DMS53 treated with DMSO at 0.1 percent for 48 hours (cell line): ENCODE measurements around the gene UBN1.

Source experiments
- DNase-seq: peaks from one replicate; lab custom pipeline; 2025; ENCODE audit not compliant: unreplicated experiment; lab: John Stamatoyannopoulos, UW

Gene UBN1

GRCh38 chr16:4904108-4904941 lies 57.0 kb downstream of the UBN1 start:
- DNase-seq: no peak

- DNase-seq: no peak
Measured at GRCh38 chr16:4904942-4905615, 57.8 kb downstream of the UBN1 start.

GRCh38 chr16:4908854-4909401 lies 61.6 kb downstream of the UBN1 start:
- no peak for DNase-seq

DNA sequence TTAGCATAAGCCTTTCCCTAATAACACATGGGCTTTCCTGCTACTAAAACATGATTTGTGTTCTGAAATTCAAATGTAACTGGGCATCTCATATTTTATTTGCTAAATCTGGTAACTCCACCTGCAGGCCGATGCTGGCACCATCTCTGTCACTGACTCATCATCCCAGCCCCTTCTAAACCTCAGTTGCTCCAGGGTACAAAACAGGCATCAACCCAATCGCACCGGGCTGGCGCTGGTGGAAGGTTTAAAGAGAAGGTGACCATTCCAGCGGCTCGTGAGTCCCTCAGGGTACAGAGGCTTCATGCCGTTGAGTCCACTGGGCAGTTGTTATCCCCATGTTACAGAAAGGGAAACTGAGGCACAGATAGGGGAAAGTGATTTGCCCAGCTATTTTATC lies 62.5 kb downstream of the UBN1 start:
- no peak for DNase-seq

DNA sequence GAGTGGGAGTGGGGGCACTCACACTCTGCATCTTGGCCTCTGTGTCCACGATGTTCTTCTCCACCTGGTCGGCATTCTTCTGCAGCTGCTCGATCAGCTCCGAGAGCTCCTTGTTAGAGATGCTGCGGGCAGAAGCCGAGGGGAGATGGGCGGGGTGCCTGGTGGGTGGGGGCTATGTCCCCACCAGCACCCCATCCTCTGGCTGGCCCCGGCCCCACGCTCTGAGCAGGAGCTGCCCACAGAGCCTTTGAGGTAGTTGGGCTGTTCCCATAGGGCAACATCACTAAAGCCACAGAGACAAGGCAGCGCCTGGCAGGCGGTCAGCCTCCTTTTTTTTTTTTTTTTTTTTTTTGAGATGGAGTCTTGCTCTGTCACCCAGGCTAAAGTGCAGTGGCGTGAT lies 63.5 kb downstream of the UBN1 start:
- DNase-seq: no peak

GRCh38 chr16:4911970-4912386 lies 64.7 kb downstream of the UBN1 start:
- DNase-seq: no peak

DNA sequence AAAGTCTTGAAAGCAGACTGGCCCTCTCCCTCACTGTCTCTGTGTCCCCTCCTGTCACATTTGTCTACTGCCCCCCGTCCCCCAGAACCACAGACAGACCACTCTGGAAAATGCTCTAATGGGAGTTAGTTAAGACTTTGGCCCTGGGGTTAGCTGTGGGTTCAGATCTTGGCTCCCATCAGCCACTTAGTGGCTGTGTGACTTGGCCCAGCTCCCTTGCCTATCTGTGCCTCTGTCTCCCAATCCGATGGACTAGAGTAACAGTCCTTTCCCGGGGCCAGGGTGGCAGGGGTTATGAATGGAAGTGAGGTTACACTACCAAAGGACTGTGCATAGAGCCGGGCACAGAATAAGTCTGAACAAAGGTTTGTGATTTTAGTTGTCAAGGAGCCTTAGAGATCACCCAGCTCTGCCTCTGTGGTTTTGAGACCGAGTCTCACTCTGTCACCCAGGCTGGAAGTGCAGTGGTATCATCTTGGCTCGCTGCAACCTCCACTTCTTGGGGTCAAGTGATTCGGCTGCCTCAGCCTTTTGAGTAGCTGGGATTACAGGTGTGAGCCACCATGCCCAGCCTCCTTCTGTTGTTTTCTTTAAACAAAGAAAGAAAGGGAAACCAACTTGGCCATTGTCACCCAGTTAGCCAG lies 66.0 kb downstream of the UBN1 start:
- no peak for DNase-seq

DNA sequence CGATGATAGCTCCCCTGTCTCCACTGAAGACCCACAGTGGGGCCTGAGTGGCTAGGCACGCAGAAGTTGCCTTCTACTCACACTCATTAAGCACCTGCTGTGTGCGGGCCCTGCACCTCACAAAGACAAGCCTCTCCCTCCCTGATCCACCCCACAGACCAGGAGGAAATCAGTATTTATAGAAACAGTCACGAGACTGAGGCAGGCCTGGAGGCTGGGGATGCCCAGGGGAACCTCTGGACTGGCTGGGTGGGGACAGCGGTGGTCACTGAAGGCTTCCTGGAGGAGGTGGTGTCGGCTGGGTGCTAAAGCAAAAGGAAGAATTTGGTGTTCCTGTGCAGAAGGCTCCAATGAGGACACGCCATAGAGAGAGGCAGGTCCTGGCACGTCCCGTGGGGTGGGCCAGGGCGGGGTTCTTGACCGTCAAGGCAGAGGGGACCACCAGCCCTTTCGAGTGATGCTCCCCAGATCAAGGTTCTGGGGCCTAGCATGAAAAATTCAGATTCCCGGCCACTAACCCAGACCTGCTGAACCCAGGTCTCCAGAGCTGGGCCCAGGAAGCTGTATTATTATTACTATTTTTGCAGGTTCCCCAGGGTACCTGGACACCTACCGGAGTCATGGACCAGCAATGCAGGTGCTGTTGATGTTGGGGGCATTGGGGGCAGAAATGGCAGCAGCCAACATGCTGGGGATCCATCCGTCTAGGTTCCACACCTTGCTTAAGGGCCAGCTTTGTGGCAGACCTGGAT lies 66.7 kb downstream of the UBN1 start:
- DNase-seq: no peak

DNA sequence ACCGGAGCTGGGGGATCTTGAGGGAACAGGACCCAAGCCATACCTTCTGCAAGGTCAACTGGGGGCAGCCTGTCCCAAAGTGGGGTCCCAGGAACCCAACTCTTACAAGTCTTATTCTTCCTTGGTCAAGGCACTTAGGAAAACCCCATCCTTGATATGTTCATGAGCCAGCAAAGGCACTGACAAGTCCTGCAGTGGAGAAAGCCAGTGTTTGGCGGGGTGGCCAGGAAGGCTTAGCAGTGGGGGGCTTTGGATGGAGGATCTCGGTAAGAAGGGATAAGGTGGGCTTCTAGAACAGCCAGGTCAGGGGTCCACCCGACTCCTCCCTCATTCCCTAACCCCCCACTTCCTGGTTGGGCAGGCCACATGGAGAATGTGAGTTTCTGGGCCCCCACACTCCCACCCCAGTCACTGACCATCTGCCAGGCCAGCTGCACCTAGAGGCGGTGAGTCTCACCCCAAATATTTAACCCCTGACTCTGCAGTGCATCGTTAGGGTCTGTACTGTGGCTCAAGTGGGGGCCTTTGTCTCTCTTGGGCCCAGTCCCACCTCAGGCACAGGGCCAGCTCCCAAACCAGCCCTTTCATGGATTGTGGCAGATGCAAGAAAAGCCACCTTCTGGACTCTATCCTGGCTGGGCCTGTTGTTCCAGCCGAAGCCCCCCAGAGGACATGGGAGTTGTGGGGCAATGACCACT lies 67.4 kb downstream of the UBN1 start:
- no peak for DNase-seq

DNA sequence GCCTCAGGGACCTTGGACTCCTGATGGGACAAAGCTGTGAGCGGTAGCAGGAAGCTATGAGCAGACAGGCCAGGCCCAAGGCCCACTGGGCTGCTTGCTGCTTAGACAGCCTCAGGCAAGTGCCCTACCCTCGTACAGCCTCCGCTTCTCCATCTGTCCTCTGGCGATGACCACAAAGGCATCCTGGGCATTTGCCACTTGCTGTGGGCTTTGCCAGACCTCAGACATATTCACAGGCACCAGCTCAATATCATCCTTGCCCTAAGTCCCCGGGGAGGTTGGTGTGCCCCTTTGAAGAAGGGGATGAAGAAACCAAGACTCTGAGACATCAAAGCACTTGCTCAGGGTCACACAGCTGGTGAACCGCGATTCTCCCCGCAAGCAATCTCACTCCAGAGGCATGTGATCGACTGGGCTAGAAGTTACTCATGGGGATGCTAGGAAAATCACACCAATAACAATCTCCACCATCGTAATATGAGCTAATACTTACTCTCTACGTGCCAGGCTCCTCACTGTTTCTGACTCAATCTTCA lies 68.0 kb downstream of the UBN1 start:
- DNase-seq: no peak

DNA sequence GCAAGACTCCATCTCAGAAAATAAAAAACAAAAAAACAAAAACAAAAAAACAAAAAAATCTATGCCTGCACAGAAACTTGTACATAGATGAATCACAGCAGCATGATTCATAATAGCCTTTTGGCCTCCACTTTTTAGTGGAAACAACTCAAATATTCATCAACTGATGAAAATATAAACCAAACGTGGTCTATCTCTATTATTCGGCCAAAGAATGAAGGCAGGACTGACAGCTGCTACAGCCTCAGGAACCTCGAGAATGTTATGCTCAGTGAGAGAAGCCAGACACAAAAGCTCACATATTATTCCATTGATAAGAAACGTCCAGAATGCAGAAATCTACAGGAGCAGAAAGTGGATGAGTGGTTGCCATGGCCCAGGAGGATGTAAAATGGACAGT lies 69.8 kb downstream of the UBN1 start:
- DNase-seq: no peak

GRCh38 chr16:4918781-4919251 lies 71.5 kb downstream of the UBN1 start:
- no peak for DNase-seq

DNA sequence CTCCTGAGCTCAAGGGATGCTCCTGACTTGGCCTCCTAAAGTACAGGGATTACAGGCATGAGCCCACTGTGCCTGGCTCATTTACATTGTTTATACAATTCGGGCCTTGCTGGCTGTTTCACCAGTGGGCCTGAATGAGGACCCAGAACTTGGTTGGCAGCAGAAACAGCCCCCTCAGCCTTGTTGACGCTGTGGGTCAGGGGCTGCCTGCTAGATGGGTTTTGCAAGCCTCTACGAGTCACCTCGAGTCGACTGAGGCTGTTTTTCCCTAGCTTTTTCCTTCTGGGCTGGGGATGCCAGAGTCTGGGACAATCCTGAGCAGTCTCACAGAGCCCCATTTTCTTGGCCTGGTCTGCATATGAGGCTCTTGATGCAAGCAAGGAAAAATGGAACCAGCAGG lies 73.5 kb downstream of the UBN1 start:
- no peak for DNase-seq

DNA sequence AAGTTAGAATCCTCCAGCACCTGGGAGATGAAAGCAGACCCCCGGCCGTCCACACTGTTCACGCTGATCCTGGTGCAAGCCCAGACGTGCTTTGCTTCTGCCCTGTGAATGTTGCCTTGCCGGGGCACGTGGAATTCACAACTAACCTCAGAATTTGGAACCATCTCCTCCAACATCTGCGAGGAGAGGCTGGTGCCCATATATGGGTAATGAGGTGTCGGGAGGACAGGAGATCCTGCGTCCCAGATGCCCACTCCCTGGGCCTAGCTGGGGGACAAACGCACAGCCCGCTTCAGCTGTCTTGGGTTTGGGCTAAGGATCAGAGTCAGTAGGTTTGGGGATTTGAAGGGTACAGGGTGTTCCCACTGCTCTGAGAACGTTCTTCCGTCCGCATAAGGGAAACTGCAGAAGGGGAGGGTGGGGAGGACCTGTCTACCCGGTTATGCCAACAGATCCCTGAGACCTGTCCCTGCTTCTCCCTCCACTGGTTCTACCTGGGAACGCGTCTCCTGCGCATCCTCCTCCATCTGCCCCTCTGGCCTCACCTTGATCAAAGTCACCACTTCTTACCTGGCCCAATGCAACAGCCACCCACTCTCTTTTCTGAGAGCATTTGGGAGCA lies 75.6 kb downstream of the UBN1 start:
- DNase-seq: no peak

GRCh38 chr16:4923853-4924252 lies 76.6 kb downstream of the UBN1 start:
- no peak for DNase-seq

DNA sequence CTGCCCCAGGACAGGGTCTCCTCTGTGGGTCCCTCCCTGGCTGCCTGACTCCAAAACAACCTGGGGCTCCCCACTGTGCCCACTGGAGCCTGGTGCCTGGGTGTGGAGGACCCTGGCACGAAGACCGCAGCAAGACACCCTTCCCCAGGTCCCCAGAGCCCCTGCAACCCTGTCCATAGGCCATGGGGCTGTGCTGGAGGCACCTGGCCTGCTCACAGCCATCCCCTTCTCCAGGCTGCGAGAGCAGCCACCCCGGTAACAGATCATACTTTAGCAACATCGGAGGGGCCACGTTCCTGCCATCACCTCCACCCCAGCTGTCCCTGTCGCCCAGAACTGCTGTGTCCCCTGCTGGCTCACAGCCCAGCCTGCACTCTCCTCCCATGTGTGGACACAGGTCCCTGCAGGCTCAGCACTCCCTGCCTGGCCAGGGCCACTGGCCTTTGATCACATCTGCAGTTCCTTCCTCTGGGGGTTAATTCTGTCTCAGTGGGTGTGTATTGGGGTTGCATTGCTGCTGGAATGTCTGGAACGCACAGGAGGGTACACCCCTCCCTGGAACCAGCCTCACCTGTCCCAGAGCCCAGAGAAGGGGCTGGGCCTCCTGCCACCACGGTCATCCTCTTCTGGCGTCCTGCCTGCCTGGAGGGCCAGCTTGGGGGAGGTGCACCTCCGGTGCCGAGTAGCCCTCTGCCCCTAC lies 77.5 kb downstream of the UBN1 start:
- no peak for DNase-seq

- no peak for DNase-seq
Measured at GRCh38 chr16:4925293-4925607, 78.0 kb downstream of the UBN1 start.

DNA sequence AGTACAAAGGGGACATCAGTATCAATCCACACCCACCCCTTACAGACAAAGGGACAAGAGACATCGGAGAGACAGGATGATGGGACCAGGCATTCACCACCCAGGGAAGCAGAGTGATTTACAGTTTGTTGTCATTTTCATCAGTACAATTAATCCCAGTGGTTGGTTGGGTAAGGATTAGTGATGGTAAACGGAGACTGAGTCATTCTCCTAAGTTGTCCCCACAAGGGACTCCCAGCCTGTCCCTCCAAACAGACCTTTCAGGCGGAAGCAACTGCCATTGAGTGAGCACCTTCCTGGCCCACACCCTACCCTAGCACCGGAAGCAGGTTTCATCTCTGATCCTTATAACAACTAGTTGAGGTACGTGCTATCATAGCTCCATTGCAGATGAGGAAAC lies 78.5 kb downstream of the UBN1 start:
- DNase-seq: no peak

GRCh38 chr16:4926928-4927327 lies 79.6 kb downstream of the UBN1 start:
- no peak for DNase-seq
